GM12892 (cell line): ENCODE data around the gene FBXO34.

Experiments
- POLR2A ChIP-seq: IDR thresholded peaks from 2 replicates; pipeline ENCODE4 v1.6.1; 2011; ENCODE audit warnings: low read depth, low read length, control low read depth
- POLR2AphosphoS5 ChIP-seq: IDR thresholded peaks from 2 replicates; pipeline ENCODE4 v1.6.1; 2011; ENCODE audit warnings: low read depth, low read length, control low read depth
- TAF1 ChIP-seq: IDR thresholded peaks from 2 replicates; pipeline ENCODE4 v1.6.1; 2011; ENCODE audit warnings: low read depth, mild to moderate bottlenecking, control low read depth, low read length, borderline replicate concordance

DNA sequence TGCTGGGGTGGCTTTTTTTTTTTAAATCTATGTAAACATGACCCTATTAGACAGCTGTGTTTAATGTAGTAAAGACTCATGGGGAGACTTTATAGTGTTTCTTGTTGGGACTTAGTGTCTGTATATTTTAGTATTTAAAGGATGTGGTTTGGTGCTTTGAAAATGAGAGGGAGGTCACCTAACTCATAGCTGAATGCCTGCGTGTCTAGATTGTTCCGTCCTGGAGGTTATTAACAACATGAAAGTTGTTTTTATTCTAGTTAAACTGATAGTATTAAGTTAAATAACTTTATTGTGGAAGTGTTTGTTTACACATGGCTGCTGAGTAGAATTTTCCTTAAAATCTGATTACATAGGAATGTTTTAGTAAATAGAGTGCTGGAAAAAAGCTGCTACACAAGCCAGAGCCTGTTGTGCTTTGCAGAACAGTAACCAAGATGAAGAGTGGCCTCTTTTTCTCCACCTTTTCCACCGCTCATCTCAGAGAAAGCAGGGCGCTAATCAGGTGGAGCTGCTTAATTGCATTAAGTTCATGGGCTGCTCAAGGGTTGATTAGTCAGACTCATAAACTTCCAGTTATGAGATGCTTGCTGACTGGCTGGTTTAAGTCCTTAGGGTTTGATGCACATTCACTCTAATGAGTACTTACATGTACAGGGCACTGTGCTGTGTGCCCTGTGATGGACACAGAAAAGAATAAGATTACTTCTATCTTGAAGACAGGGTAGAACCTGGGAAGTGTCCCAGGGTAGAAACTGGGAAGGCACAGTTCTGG lies 62.7 kb downstream of the FBXO34 start:
- TF ChIP-seq TAF1, result no peak
- TF ChIP-seq POLR2A, result no peak
- no peak for TF ChIP-seq POLR2AphosphoS5
